Spleen (tissue), 7 donors: ENCODE results near the gene NUP50.

Experiments
- CTCF ChIP-seq, 11 experiments: fragments of 200-600 bp in 7 of 11; fragments of 450-650 bp in 4 of 11; sonication (generic) in 4 of 11; IDR thresholded peaks in 8 of 11; conservative IDR thresholded peaks in 3 of 11; 1 replicate in 7 of 11; 2 replicates in 4 of 11; pipeline versions ENCODE4 v1.4.0 to v1.8.0; 2016 to 2021; ENCODE audit warnings: antibody characterized with exemption in 11 of 11, inconsistent platforms in 4 of 11, mild to moderate bottlenecking in 1 of 11
- POLR2A ChIP-seq, 3 donors: fragments of 450-650 bp; IDR thresholded peaks; one replicate each; pipeline ENCODE4 v1.5.1; 2017; ENCODE audit warnings: antibody characterized with exemption in 3 of 3, mild to moderate bottlenecking in 1 of 3
- POLR2AphosphoS5 ChIP-seq, 3 donors: sonication (generic); formaldehyde crosslinking; IDR thresholded peaks; one replicate each; pipeline ENCODE4 v1.5.1; 2017; ENCODE audit warnings: antibody characterized with exemption in 3 of 3
- donor health status: DM: no; HTN: no; CAD: no; lungs with moderate emphysema.
- donor health status: DM: no; HTN: no; CAD: no.
- donor health status: DM: no; HTN: no; CAD: no.

- TF ChIP-seq CTCF (IDR thresholded peaks at IDR 0.05 in 8 of 11, conservative IDR thresholded peaks at IDR 0.05 in 3 of 11) (no peak), POLR2A (IDR thresholded peaks at IDR 0.05) (no peak), POLR2AphosphoS5 (IDR thresholded peaks at IDR 0.05) (no peak)
These were observed 16.5 kb downstream of the NUP50 start for GRCh38 chr22:45180146-45180679.
